HEK293 (cell line): ENCODE measurements around the gene TTC13.

ENCODE experiments used
- CTCF ChIA-PET: fragments of 350-600 bp; formaldehyde crosslinking; extraction: SDS; loops from one replicate; lab custom pipeline; 2021; ENCODE audit warnings: antibody characterized with exemption; lab: Yijun Ruan, JAX
- POLR2A ChIA-PET: fragments of 300-600 bp; formaldehyde crosslinking; extraction: SDS; loops from one replicate; lab custom pipeline; 2020; ENCODE audit warnings: antibody characterized with exemption, inconsistent platforms; lab: Yijun Ruan, JAX
- H3K27ac ChIP-seq: fragments of 200-500 bp; sonication (Bioruptor generic); 2 replicates; pipeline ENCODE4 v1.5.1; 2014; ENCODE audit warnings: low read depth, low read length, control low read depth, inconsistent platforms; ENCODE audit errors: extremely low read depth
- H3K36me3 ChIP-seq, 2 experiments: fragments of 200-500 bp in 1 of 2; sonication (Bioruptor generic) in 1 of 2; 1 replicate in 1 of 2; 2 replicates in 1 of 2; pipeline ENCODE4 v1.5.1; 2014 to 2017; ENCODE audit warnings: inconsistent platforms in 2 of 2, low read length in 2 of 2; ENCODE audit not compliant: control insufficient read depth in 2 of 2, insufficient read depth in 1 of 2
- H3K4me1 ChIP-seq: fragments of 200-500 bp; sonication (Bioruptor generic); 2 replicates; pipeline ENCODE4 v1.5.1; 2014; ENCODE audit warnings: mild to moderate bottlenecking, low read length, inconsistent platforms; ENCODE audit not compliant: control insufficient read depth, insufficient read depth
- H3K4me3 ChIP-seq: 2 replicates; pipeline ENCODE4 v1.5.1; 2011; ENCODE audit warnings: low read depth, mild to moderate bottlenecking, control low read depth, low read length, moderate library complexity
- H3K9me3 ChIP-seq: fragments of 200-500 bp; sonication (Bioruptor generic); 2 replicates; pipeline ENCODE4 v1.5.1; 2014; ENCODE audit warnings: low read depth, low read length, inconsistent platforms; ENCODE audit not compliant: control insufficient read depth, insufficient read depth
- FEZF1 ChIP-seq: fragments of 450-650 bp; formaldehyde crosslinking; IDR thresholded peaks from 2 replicates; pipeline ENCODE4 v1.5.1; 2016; ENCODE audit warnings: missing biosample characterization, missing genetic modification characterization
- GLIS2 ChIP-seq: fragments of 450-650 bp; formaldehyde crosslinking; IDR thresholded peaks from 2 replicates; pipeline ENCODE4 v1.5.1; 2016; ENCODE audit warnings: missing biosample characterization, missing genetic modification characterization
- KLF1 ChIP-seq: fragments of 450-650 bp; formaldehyde crosslinking; IDR thresholded peaks from 2 replicates; pipeline ENCODE4 v1.5.1; 2016; ENCODE audit warnings: missing biosample characterization, missing genetic modification characterization
- PRDM6 ChIP-seq: fragments of 450-650 bp; formaldehyde crosslinking; IDR thresholded peaks from 2 replicates; pipeline ENCODE4 v1.5.1; 2017; ENCODE audit warnings: missing biosample characterization, missing genetic modification characterization
- SP3 ChIP-seq: fragments of 450-650 bp; formaldehyde crosslinking; IDR thresholded peaks from 2 replicates; pipeline ENCODE4 v1.5.1; 2016; ENCODE audit warnings: missing biosample characterization, missing genetic modification characterization
- YY1 ChIP-seq: fragments of 450-650 bp; formaldehyde crosslinking; IDR thresholded peaks from 2 replicates; pipeline ENCODE4 v1.5.1; 2018; ENCODE audit warnings: missing biosample characterization, missing genetic modification characterization
- ZNF121 ChIP-seq: fragments of 450-650 bp; formaldehyde crosslinking; IDR thresholded peaks from 2 replicates; pipeline ENCODE4 v1.5.1; 2016; ENCODE audit warnings: missing biosample characterization, missing genetic modification characterization
- ZNF140 ChIP-seq: fragments of 450-650 bp; formaldehyde crosslinking; IDR thresholded peaks from 2 replicates; pipeline ENCODE4 v1.5.1; 2016; ENCODE audit warnings: missing biosample characterization, missing genetic modification characterization
- ZNF214 ChIP-seq: fragments of 450-650 bp; formaldehyde crosslinking; IDR thresholded peaks from 2 replicates; pipeline ENCODE4 v1.5.1; 2017; ENCODE audit warnings: missing biosample characterization, mild to moderate bottlenecking, missing genetic modification characterization, borderline replicate concordance
- ZNF221 ChIP-seq: fragments of 450-650 bp; formaldehyde crosslinking; IDR thresholded peaks from 2 replicates; pipeline ENCODE4 v1.5.1; 2017; ENCODE audit warnings: missing biosample characterization, missing genetic modification characterization, borderline replicate concordance
- ZNF223 ChIP-seq: fragments of 450-650 bp; formaldehyde crosslinking; IDR thresholded peaks from 2 replicates; pipeline ENCODE4 v1.5.1; 2016; ENCODE audit warnings: missing biosample characterization, missing genetic modification characterization
- ZNF239 ChIP-seq: fragments of 450-650 bp; formaldehyde crosslinking; IDR thresholded peaks from 2 replicates; pipeline ENCODE4 v1.5.1; 2016; ENCODE audit warnings: missing biosample characterization, missing genetic modification characterization
- ZNF335 ChIP-seq: fragments of 450-650 bp; formaldehyde crosslinking; conservative IDR thresholded peaks from 2 replicates; pipeline ENCODE4 v1.5.1; 2016; ENCODE audit warnings: missing biosample characterization, missing genetic modification characterization
- ZNF354C ChIP-seq: fragments of 450-650 bp; formaldehyde crosslinking; IDR thresholded peaks from 2 replicates; pipeline ENCODE4 v1.5.1; 2016; ENCODE audit warnings: missing biosample characterization, missing genetic modification characterization, low read depth, borderline replicate concordance
- ZNF398 ChIP-seq: fragments of 450-650 bp; formaldehyde crosslinking; IDR thresholded peaks from 2 replicates; pipeline ENCODE4 v1.5.1; 2017; ENCODE audit warnings: missing biosample characterization, missing genetic modification characterization
- ZNF488 ChIP-seq: fragments of 450-650 bp; formaldehyde crosslinking; IDR thresholded peaks from 2 replicates; pipeline ENCODE4 v1.5.1; 2016; ENCODE audit warnings: missing biosample characterization, missing genetic modification characterization
- ZNF529 ChIP-seq: fragments of 450-650 bp; formaldehyde crosslinking; IDR thresholded peaks from 2 replicates; pipeline ENCODE4 v1.5.1; 2017; ENCODE audit warnings: missing genetic modification characterization, missing biosample characterization; ENCODE audit not compliant: insufficient replicate concordance
- ZNF530 ChIP-seq: fragments of 450-650 bp; formaldehyde crosslinking; IDR thresholded peaks from 2 replicates; pipeline ENCODE4 v1.5.1; 2016; ENCODE audit warnings: low read depth, missing biosample characterization, missing genetic modification characterization
- ZNF645 ChIP-seq: fragments of 450-650 bp; formaldehyde crosslinking; IDR thresholded peaks from 2 replicates; pipeline ENCODE4; 2016; ENCODE audit warnings: missing biosample characterization, missing genetic modification characterization
- ZNF692 ChIP-seq: fragments of 450-650 bp; formaldehyde crosslinking; IDR thresholded peaks from 2 replicates; pipeline ENCODE4 v1.5.1; 2016; ENCODE audit warnings: missing biosample characterization, missing genetic modification characterization
- ZNF768 ChIP-seq: fragments of 450-650 bp; formaldehyde crosslinking; IDR thresholded peaks from 2 replicates; pipeline ENCODE4 v1.5.1; 2018; ENCODE audit warnings: missing biosample characterization, mild to moderate bottlenecking, missing genetic modification characterization

The TTC13 gene

GRCh38 chr1:230940848-230941247 lies 37.8 kb downstream of the TTC13 start:
- ChIA-PET CTCF (interaction anchor here (1.1 kb wide), 1 partner anchor 24 kb away, joined by 5 read pairs; no protein-coding TSS in a partner anchor), POLR2A (no interaction called here)
- Histone ChIP-seq H3K4me3 (no peak overlapping the region), H3K9me3 (no peaks in the 10 kb centered on the region), H3K36me3 (peaks cover 0 to 14% of the 10 kb centered on the region in 2 experiments; a peak in 1 of 3 replicates), H3K27ac (no peak overlapping the region), H3K4me1 (peaks cover 21% of the 10 kb centered on the region)
- TF ChIP-seq YY1, result 0 out of 2 replicates have a peak, but pooled peaks have one; percentile 13
- TF ChIP-seq ZNF768 (tag by site-specific recombination), result no peak
- no peak for TF ChIP-seq SP3

GRCh38 chr1:230939806-230940489 lies 38.7 kb downstream of the TTC13 start:
- peaks cover 3 to 10% of the 10 kb centered on the region in 2 experiments; a peak in 1 of 3 replicates for H3K36me3 ChIP-seq
- ChIA-PET CTCF (interaction anchor here (1.1 to 1.2 kb wide), 2 partner anchors 22 to 23 kb away, joined by 4 to 5 read pairs; no protein-coding TSS in a partner anchor), POLR2A (interaction anchor here (0.6 kb wide), 1 partner anchor 62 kb away, joined by 3 read pairs; no protein-coding TSS in a partner anchor)
- H3K4me1 ChIP-seq, result peaks cover 21% of the 10 kb centered on the region
- TF ChIP-seq ZNF223 (tag by site-specific recombination) (no peak), KLF1 (tag by site-specific recombination) (no peak), PRDM6 (peak; percentile 52), ZNF140 (tag by site-specific recombination) (no peak), ZNF221 (tag by site-specific recombination) (no peak), FEZF1 (peak; percentile 51; the same call in 1 of the 2 replicates)
- no peak overlapping the region for H3K4me3 ChIP-seq
- no peak overlapping the region for H3K27ac ChIP-seq
- H3K9me3 ChIP-seq, result no peaks in the 10 kb centered on the region

- no peak overlapping the region for H3K4me3 ChIP-seq
- H3K4me1 ChIP-seq, result peaks cover 21% of the 10 kb centered on the region
- ChIA-PET POLR2A (interaction anchor here (1.8 kb wide), 1 partner anchor 40 kb away, joined by 5 read pairs; the partner anchor contains the start of genes ARV1 and TTC13), CTCF (interaction anchor here (0.6 to 1.6 kb wide), 5 partner anchors 8 to 142 kb away, joined by 3 to 4 read pairs (median 3); no protein-coding TSS in a partner anchor)
- no peak overlapping the region for H3K27ac ChIP-seq
- H3K9me3 ChIP-seq, result no peaks in the 10 kb centered on the region
- H3K36me3 ChIP-seq, result peaks cover 3 to 10% of the 10 kb centered on the region in 2 experiments; a peak in 1 of 3 replicates
- no peak for TF ChIP-seq ZNF121 (tag by site-specific recombination)
- peak; percentile 83 for TF ChIP-seq PRDM6
- TF ChIP-seq ZNF529, result no peak
- peak; percentile 40; the same call in 1 of the 2 replicates for TF ChIP-seq ZNF692
- no peak for TF ChIP-seq ZNF645 (tag by site-specific recombination)
- no peak for TF ChIP-seq ZNF354C (tag by site-specific recombination)
- TF ChIP-seq ZNF398, result peak; percentile 60
- TF ChIP-seq ZNF239, result no peak
- no peak for TF ChIP-seq GLIS2 (tag by site-specific recombination)
- TF ChIP-seq ZNF530 (tag by site-specific recombination), result no peak
- TF ChIP-seq ZNF488 (tag by site-specific recombination), result no peak
- no peak for TF ChIP-seq ZNF335 (tag by site-specific recombination)
- no peak for TF ChIP-seq ZNF214 (tag by site-specific recombination)
Measured at GRCh38 chr1:230938924-230939368, 39.7 kb downstream of the TTC13 start.
